ENCODE data around the gene SPAG16. TPM values are rescaled to one million over a fixed set of nuclear protein-coding genes. Genes with fewer than 3 reads are reported as not detected.

SPAG16 gene
- total and polyA plus RNA-seq, 2 of the 13 experiments (the other 11 are each of a cell fraction or from before 2014, with no cell fraction given) = 9.6 to 26.5 TPM

- no peak overlapping the region for H3K4me2 ChIP-seq (ENCODE audit: low read depth, low read length)
- WGBS (ENCODE audit: low lambda C conversion rate) = 10% methylated on average over 3 of the region's 3 CpGs
- BruUV-seq (replicated peaks) = no TSS peak
- no peaks in the 10 kb centered on the region for H3K36me3 ChIP-seq (replicated peaks in 1 of 2; ENCODE audit: control insufficient read depth in 1 of 2, insufficient read depth in 2 of 2, low read length in 2 of 2)
- no peak overlapping the region for H3K9ac ChIP-seq (ENCODE audit: insufficient read depth, low read depth, low read length)
- H4K20me1 ChIP-seq (ENCODE audit: insufficient read depth, low read length) = no peaks in the 10 kb centered on the region
- POLR2A ChIA-PET = no interaction called here
- no peak overlapping the region for H2AFZ ChIP-seq (ENCODE audit: low read length)
- no peak overlapping the region for H3K27ac ChIP-seq (ENCODE audit: extremely low read length, insufficient read depth, low read length)
- CTCF ChIA-PET (ENCODE audit: low intra/inter-chr PET ratio, low total read pairs) = no interaction called here
- intact Hi-C loops (cut with micrococcal nuclease; ENCODE audit: unreplicated experiment) (no loop called here), in situ Hi-C loops (cut with HindIII; ENCODE audit: extremely low pct_ligation_motif_present, low pct_unique_long_range_greater_than_20kb) (no loop called here)
- FAIRE-seq (no peak), ATAC-seq (no peak), DNase-seq (ENCODE audit: low spot score) (no peak)
- H3K9me3 ChIP-seq (ENCODE audit: low read length) = no peaks in the 10 kb centered on the region
- TF ChIP-seq RFX3 (CRISPR knock-in tag; IDR thresholded peaks at IDR 0.05) = no peak
- TF ChIP-seq HMG20B (CRISPR knock-in tag; conservative IDR thresholded peaks at IDR 0.05) = no peak
- no peak for TF ChIP-seq ZSCAN30 (CRISPR knock-in tag; IDR thresholded peaks at IDR 0.05)
- TF ChIP-seq ZNF839 (CRISPR knock-in tag; IDR thresholded peaks at IDR 0.05; ENCODE audit: borderline replicate concordance) = no peak
- no peak for TF ChIP-seq ZNF609 (CRISPR knock-in tag; IDR thresholded peaks at IDR 0.05; ENCODE audit: borderline replicate concordance)
- TF ChIP-seq FOXP1 (IDR thresholded peaks at IDR 0.05) = no peak
- TF ChIP-seq FOXP1 (CRISPR knock-in tag; IDR thresholded peaks at IDR 0.05) = no peak
- TF ChIP-seq NFIB (CRISPR knock-in tag; IDR thresholded peaks at IDR 0.05; ENCODE audit: borderline replicate concordance) = no peak
- TF ChIP-seq SIN3A (IDR thresholded peaks at IDR 0.05; ENCODE audit: borderline replicate concordance, low read depth, low read length) = no peak
- TF ChIP-seq HMG20A (CRISPR knock-in tag; IDR thresholded peaks at IDR 0.05; ENCODE audit: borderline replicate concordance) = no peak
- no peak for TF ChIP-seq REPIN1 (CRISPR knock-in tag; IDR thresholded peaks at IDR 0.05; ENCODE audit: borderline replicate concordance, low read depth)
- no peak for TF ChIP-seq BORCS8-MEF2B (CRISPR knock-in tag; IDR thresholded peaks at IDR 0.05)
- no peak for TF ChIP-seq RFX1 (IDR thresholded peaks at IDR 0.05)
- no peaks in the 10 kb centered on the region for H3K27me3 ChIP-seq (ENCODE audit: control insufficient read depth in 1 of 2, insufficient read depth in 2 of 2, low read length in 2 of 2)
- H3K4me3 ChIP-seq (replicated peaks in 1 of 3; ENCODE audit: insufficient read depth in 1 of 3, low read depth in 2 of 3, low read length in 3 of 3) = no peak overlapping the region
- no peaks in the 10 kb centered on the region for H3K4me1 ChIP-seq (ENCODE audit: insufficient read depth, low read length)
- no peaks in the 10 kb centered on the region for H3K79me2 ChIP-seq (ENCODE audit: insufficient read depth, low read length)
Measured at GRCh38 chr2:214265991-214266489, 981.8 kb downstream of the SPAG16 start.
